ENCODE data around the gene UBE2L6.

Gene UBE2L6

DNA sequence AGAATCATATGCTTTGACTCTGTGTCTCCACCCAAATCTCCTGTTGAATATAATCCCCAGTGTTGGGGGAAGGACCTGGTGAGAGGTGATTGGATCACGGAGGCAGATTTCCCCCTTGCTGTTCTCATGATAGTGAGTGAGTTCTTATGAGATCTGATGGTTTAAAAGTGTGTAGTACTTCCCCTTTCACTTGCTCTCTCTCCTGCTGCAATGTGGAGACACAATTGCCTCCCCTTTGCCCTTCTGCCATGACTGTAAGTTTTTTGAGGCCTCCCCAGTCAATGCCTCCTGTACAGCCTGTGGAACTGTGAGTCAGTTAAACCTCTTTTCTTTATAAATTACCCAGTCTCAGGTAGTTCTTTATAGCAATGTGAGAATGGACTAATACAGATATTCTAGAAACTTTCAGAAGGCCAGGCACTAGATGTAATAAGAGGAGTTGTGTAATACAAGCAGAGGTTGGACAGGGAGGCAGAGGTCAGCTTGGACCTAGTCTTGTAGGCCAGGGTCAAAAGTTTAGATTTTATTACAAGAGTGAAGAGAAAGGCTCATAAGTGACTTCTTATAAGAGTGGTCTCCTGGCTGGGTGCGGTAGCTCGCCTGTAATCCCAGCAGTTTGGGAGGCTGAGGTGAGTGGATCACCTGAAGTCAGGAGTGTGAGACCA lies 20.7 kb upstream of the UBE2L6 start:
- no peaks in the 10 kb centered on the region for H3K4me1 ChIP-seq (ENCODE audit: control insufficient read depth, insufficient read depth, low read length)
- no peak overlapping the region for H3K4me3 ChIP-seq (ENCODE audit: low read depth, low read length)
- no peaks in the 10 kb centered on the region for H3K36me3 ChIP-seq (ENCODE audit: control insufficient read depth in 2 of 2, insufficient read depth in 1 of 2, low read length in 2 of 2)
- no peaks in the 10 kb centered on the region for H3K9me3 ChIP-seq (ENCODE audit: control insufficient read depth, insufficient read depth, low read depth, low read length)
- H3K27ac ChIP-seq (ENCODE audit: extremely low read depth, low read depth, low read length) = no peak overlapping the region
- no peak for TF ChIP-seq ZNF660 (tag by site-specific recombination; IDR thresholded peaks at IDR 0.05)
- no peak for TF ChIP-seq ZSCAN23 (tag by site-specific recombination; IDR thresholded peaks at IDR 0.05)
- TF ChIP-seq WT1 (tag by site-specific recombination; IDR thresholded peaks at IDR 0.05) = no peak
- no peak for TF ChIP-seq ZNF768 (tag by site-specific recombination; IDR thresholded peaks at IDR 0.05)
- TF ChIP-seq, protein P1, sequence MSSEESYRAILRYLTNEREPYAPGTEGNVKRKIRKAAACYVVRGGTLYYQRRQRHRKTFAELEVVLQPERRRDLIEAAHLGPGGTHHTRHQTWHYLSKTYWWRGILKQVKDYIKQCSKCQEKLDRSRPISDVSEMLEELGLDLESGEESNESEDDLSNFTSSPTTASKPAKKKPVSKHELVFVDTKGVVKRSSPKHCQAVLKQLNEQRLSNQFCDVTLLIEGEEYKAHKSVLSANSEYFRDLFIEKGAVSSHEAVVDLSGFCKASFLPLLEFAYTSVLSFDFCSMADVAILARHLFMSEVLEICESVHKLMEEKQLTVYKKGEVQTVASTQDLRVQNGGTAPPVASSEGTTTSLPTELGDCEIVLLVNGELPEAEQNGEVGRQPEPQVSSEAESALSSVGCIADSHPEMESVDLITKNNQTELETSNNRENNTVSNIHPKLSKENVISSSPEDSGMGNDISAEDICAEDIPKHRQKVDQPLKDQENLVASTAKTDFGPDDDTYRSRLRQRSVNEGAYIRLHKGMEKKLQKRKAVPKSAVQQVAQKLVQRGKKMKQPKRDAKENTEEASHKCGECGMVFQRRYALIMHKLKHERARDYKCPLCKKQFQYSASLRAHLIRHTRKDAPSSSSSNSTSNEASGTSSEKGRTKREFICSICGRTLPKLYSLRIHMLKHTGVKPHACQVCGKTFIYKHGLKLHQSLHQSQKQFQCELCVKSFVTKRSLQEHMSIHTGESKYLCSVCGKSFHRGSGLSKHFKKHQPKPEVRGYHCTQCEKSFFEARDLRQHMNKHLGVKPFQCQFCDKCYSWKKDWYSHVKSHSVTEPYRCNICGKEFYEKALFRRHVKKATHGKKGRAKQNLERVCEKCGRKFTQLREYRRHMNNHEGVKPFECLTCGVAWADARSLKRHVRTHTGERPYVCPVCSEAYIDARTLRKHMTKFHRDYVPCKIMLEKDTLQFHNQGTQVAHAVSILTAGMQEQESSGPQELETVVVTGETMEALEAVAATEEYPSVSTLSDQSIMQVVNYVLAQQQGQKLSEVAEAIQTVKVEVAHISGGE (tag by site-specific recombination; conservative IDR thresholded peaks at IDR 0.05; ENCODE audit: low read depth) = no peak
- no peak for TF ChIP-seq ZXDB (tag by site-specific recombination; IDR thresholded peaks at IDR 0.05)
- TF ChIP-seq ZNF391 (tag by site-specific recombination; IDR thresholded peaks at IDR 0.05; ENCODE audit: borderline replicate concordance, low read depth) = no peak
- TF ChIP-seq, protein P2, sequence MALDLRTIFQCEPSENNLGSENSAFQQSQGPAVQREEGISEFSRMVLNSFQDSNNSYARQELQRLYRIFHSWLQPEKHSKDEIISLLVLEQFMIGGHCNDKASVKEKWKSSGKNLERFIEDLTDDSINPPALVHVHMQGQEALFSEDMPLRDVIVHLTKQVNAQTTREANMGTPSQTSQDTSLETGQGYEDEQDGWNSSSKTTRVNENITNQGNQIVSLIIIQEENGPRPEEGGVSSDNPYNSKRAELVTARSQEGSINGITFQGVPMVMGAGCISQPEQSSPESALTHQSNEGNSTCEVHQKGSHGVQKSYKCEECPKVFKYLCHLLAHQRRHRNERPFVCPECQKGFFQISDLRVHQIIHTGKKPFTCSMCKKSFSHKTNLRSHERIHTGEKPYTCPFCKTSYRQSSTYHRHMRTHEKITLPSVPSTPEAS (tag by site-specific recombination; IDR thresholded peaks at IDR 0.05) = no peak
- POLR2A ChIA-PET = interaction anchor here (0.6 kb wide), 1 partner anchor 52 kb away, joined by 3 read pairs; no protein-coding TSS in a partner anchor
- CTCF ChIA-PET = interaction anchor here (1.1 kb wide), 1 partner anchor 130 kb away, joined by 5 read pairs; no protein-coding TSS in a partner anchor

DNA sequence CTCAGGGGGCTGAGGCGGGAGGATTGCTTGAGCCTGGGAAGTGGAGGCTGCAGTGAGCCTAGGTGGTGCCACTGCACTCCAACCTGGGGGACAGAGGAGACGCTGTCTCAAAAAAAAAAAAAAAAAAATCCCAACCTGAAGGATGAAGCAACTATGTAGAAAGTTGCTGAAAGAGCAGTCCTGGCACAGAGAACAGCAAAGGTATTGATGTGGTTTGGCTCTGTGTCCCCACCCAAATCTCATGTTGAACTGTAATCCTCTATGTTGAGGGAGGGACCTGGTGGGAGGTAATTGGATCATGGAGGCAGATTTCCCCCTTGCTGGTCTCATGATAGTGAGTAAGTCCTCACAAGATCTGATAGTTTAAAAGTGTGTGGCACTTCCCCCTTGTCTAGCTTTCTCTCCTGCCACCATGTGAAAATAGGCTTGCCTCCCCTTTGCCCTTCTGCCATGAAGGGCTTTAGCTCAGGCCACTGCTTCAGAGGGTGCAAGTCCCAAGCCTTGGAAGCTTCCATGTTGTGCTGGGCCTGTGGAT lies 19.3 kb upstream of the UBE2L6 start:
- no peak overlapping the region for H3K4me3 ChIP-seq (ENCODE audit: low read depth, low read length)
- ChIA-PET CTCF (interaction anchor here (1.2 kb wide), 1 partner anchor 19 kb away, joined by 4 read pairs; the partner anchor contains the start of gene UBE2L6), POLR2A (no interaction called here)
- no peaks in the 10 kb centered on the region for H3K4me1 ChIP-seq (ENCODE audit: control insufficient read depth, insufficient read depth, low read length)
- no peaks in the 10 kb centered on the region for H3K36me3 ChIP-seq (ENCODE audit: control insufficient read depth in 2 of 2, insufficient read depth in 1 of 2, low read length in 2 of 2)
- TF ChIP-seq BCL11A (tag by site-specific recombination; IDR thresholded peaks at IDR 0.05; ENCODE audit: low read depth) (no peak), ZBTB20 (tag by site-specific recombination; IDR thresholded peaks at IDR 0.05) (no peak), GLIS2 (tag by site-specific recombination; IDR thresholded peaks at IDR 0.05) (no peak)
- no peak overlapping the region for H3K27ac ChIP-seq (ENCODE audit: extremely low read depth, low read depth, low read length)
- H3K9me3 ChIP-seq (ENCODE audit: control insufficient read depth, insufficient read depth, low read depth, low read length) = no peaks in the 10 kb centered on the region

DNA sequence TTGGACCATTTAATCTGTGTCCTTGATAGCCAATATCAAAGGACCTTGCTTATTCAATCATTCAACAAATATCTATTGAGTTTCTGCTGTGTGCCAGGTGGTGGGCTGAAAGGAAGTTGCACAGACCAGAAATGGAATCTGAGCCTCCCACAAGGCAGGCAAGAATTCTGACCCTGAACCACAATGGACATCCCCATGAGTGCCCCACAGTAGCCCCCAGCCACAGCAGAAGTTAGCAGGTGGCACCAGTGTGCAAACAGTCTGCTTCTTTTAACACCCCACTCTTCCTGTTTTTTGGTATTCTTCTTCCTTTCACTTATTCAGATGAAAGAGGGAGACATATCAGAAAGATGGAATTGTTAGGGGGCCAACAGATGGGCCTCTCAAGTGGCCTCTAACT lies 17.8 kb upstream of the UBE2L6 start:
- Histone ChIP-seq H3K27ac (ENCODE audit: extremely low read depth, low read depth, low read length) (no peak overlapping the region), H3K9me3 (ENCODE audit: control insufficient read depth, insufficient read depth, low read depth, low read length) (no peaks in the 10 kb centered on the region), H3K4me3 (ENCODE audit: low read depth, low read length) (no peak overlapping the region), H3K36me3 (ENCODE audit: control insufficient read depth in 2 of 2, insufficient read depth in 1 of 2, low read length in 2 of 2) (no peaks in the 10 kb centered on the region), H3K4me1 (ENCODE audit: control insufficient read depth, insufficient read depth, low read length) (no peaks in the 10 kb centered on the region)
- POLR2A ChIA-PET = no interaction called here
- CTCF ChIA-PET = interaction anchor here (0.7 kb wide), 2 partner anchors 56 to 64 kb away, joined by 3 read pairs; no protein-coding TSS in a partner anchor
- TF ChIP-seq ZFP37 (tag by site-specific recombination; IDR thresholded peaks at IDR 0.05) (no peak), ZBTB7A (tag by site-specific recombination; IDR thresholded peaks at IDR 0.05; ENCODE audit: low read depth) (no peak), ZNF324 (tag by site-specific recombination; IDR thresholded peaks at IDR 0.05) (no peak), ZNF76 (tag by site-specific recombination; IDR thresholded peaks at IDR 0.05; ENCODE audit: borderline replicate concordance, low read depth) (no peak), RBAK (tag by site-specific recombination; IDR thresholded peaks at IDR 0.05) (no peak), TRIM28 (IDR thresholded peaks at IDR 0.05; ENCODE audit: borderline replicate concordance, low read length) (no peak), ZNF677 (tag by site-specific recombination; IDR thresholded peaks at IDR 0.05) (no peak)
- TF ChIP-seq, protein P3, sequence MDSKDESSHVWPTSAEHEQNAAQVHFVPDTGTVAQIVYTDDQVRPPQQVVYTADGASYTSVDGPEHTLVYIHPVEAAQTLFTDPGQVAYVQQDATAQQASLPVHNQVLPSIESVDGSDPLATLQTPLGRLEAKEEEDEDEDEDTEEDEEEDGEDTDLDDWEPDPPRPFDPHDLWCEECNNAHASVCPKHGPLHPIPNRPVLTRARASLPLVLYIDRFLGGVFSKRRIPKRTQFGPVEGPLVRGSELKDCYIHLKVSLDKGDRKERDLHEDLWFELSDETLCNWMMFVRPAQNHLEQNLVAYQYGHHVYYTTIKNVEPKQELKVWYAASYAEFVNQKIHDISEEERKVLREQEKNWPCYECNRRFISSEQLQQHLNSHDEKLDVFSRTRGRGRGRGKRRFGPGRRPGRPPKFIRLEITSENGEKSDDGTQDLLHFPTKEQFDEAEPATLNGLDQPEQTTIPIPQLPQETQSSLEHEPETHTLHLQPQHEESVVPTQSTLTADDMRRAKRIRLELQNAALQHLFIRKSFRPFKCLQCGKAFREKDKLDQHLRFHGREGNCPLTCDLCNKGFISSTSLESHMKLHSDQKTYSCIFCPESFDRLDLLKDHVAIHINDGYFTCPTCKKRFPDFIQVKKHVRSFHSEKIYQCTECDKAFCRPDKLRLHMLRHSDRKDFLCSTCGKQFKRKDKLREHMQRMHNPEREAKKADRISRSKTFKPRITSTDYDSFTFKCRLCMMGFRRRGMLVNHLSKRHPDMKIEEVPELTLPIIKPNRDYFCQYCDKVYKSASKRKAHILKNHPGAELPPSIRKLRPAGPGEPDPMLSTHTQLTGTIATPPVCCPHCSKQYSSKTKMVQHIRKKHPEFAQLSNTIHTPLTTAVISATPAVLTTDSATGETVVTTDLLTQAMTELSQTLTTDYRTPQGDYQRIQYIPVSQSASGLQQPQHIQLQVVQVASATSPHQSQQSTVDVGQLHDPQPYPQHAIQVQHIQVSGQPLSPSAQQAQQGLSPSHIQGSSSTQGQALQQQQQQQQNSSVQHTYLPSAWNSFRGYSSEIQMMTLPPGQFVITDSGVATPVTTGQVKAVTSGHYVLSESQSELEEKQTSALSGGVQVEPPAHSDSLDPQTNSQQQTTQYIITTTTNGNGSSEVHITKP (tag by site-specific recombination; IDR thresholded peaks at IDR 0.05) = no peak
- TF ChIP-seq, protein P4, sequence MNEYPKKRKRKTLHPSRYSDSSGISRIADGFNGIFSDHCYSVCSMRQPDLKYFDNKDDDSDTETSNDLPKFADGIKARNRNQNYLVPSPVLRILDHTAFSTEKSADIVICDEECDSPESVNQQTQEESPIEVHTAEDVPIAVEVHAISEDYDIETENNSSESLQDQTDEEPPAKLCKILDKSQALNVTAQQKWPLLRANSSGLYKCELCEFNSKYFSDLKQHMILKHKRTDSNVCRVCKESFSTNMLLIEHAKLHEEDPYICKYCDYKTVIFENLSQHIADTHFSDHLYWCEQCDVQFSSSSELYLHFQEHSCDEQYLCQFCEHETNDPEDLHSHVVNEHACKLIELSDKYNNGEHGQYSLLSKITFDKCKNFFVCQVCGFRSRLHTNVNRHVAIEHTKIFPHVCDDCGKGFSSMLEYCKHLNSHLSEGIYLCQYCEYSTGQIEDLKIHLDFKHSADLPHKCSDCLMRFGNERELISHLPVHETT (tag by site-specific recombination; IDR thresholded peaks at IDR 0.05) = no peak
